ENCODE data around the gene CTCFL. TPM values are rescaled to one million over a fixed set of nuclear protein-coding genes. Genes with fewer than 3 reads are reported as not detected.

Gene CTCFL
- total and polyA plus RNA-seq, 2 of the 13 experiments (the other 11 are each of a cell fraction or from before 2014, with no cell fraction given): 0.04 TPM; not detected in 1

DNA sequence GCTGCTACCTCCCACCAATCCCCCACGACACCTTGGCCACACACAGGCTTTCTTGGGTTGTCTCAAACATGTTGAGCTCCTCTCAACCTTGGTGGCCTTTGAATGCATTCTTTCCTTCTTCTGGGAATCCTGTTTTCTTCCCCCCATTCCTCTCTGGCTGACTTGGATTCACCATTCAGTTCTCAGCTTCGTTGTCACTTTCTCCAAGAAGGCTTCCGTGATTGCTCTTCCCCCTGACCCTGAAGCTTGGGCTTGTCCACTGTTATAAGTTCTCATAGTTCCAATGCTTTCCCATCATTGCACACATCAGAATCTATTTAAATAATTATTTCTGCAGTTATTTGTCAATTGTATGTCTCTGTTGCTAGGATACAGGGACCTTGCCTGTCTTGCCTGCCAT, 69.6 kb downstream of the CTCFL start:
- TF ChIP-seq ZNF572 (CRISPR knock-in tag; IDR thresholded peaks at IDR 0.05): no peak
- TF ChIP-seq THAP9 (CRISPR knock-in tag; IDR thresholded peaks at IDR 0.05; ENCODE audit: borderline replicate concordance): no peak
- TF ChIP-seq GZF1 (CRISPR knock-in tag; IDR thresholded peaks at IDR 0.05): no peak
- no peak for TF ChIP-seq ZNF790 (CRISPR knock-in tag; IDR thresholded peaks at IDR 0.05; ENCODE audit: borderline replicate concordance)

More for the DNA sequence above, 69.6 kb downstream of the CTCFL start:
- BruUV-seq (replicated peaks): no TSS peak
- DNase-seq (ENCODE audit: low spot score) (no peak), ATAC-seq (no peak), FAIRE-seq (no peak)
- Histone ChIP-seq H3K4me3 (replicated peaks in 1 of 3; ENCODE audit: insufficient read depth in 1 of 3, low read depth in 2 of 3, low read length in 3 of 3) (no peak overlapping the region), H3K9me3 (ENCODE audit: low read length) (0 out of 2 replicates have a peak, but pooled peaks cover 5% of the 10 kb centered on the region), H4K20me1 (ENCODE audit: insufficient read depth, low read length) (no peaks in the 10 kb centered on the region), H3K79me2 (ENCODE audit: insufficient read depth, low read length) (no peaks in the 10 kb centered on the region), H3K27me3 (ENCODE audit: control insufficient read depth in 1 of 2, insufficient read depth in 2 of 2, low read length in 2 of 2) (peaks cover 8 to 40% of the 10 kb centered on the region in 2 experiments; a peak in 4 of 5 replicates), H3K36me3 (replicated peaks in 1 of 2; ENCODE audit: control insufficient read depth in 1 of 2, insufficient read depth in 2 of 2, low read length in 2 of 2) (no peaks in the 10 kb centered on the region), H3K4me2 (ENCODE audit: low read depth, low read length) (no peak overlapping the region), H3K4me1 (ENCODE audit: insufficient read depth, low read length) (peaks cover 9% of the 10 kb centered on the region), H2AFZ (ENCODE audit: low read length) (no peak overlapping the region), H3K9ac (ENCODE audit: insufficient read depth, low read depth, low read length) (no peak overlapping the region), H3K27ac (ENCODE audit: extremely low read length, insufficient read depth, low read length) (no peak overlapping the region)
- intact Hi-C loops (cut with micrococcal nuclease; ENCODE audit: unreplicated experiment): no loop called here
- POLR2A ChIA-PET: interaction anchor here (1.2 kb wide), 1 partner anchor 27 kb away, joined by 3 read pairs; no protein-coding TSS in a partner anchor
- CTCF ChIA-PET (ENCODE audit: low intra/inter-chr PET ratio, low total read pairs): no interaction called here
- in situ Hi-C loops (cut with HindIII; ENCODE audit: extremely low pct_ligation_motif_present, low pct_unique_long_range_greater_than_20kb): no loop called here
- WGBS (ENCODE audit: low lambda C conversion rate): 30% methylated on average over 3 of the region's 3 CpGs
